ENCODE results near the gene USP37. TPM values are rescaled to one million over a fixed set of nuclear protein-coding genes. Genes with fewer than 3 reads are reported as not detected.

Gene USP37, protein sequence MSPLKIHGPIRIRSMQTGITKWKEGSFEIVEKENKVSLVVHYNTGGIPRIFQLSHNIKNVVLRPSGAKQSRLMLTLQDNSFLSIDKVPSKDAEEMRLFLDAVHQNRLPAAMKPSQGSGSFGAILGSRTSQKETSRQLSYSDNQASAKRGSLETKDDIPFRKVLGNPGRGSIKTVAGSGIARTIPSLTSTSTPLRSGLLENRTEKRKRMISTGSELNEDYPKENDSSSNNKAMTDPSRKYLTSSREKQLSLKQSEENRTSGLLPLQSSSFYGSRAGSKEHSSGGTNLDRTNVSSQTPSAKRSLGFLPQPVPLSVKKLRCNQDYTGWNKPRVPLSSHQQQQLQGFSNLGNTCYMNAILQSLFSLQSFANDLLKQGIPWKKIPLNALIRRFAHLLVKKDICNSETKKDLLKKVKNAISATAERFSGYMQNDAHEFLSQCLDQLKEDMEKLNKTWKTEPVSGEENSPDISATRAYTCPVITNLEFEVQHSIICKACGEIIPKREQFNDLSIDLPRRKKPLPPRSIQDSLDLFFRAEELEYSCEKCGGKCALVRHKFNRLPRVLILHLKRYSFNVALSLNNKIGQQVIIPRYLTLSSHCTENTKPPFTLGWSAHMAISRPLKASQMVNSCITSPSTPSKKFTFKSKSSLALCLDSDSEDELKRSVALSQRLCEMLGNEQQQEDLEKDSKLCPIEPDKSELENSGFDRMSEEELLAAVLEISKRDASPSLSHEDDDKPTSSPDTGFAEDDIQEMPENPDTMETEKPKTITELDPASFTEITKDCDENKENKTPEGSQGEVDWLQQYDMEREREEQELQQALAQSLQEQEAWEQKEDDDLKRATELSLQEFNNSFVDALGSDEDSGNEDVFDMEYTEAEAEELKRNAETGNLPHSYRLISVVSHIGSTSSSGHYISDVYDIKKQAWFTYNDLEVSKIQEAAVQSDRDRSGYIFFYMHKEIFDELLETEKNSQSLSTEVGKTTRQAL
- 7.5 and 9.4 TPM in 2 replicates for total RNA-seq

DNA sequence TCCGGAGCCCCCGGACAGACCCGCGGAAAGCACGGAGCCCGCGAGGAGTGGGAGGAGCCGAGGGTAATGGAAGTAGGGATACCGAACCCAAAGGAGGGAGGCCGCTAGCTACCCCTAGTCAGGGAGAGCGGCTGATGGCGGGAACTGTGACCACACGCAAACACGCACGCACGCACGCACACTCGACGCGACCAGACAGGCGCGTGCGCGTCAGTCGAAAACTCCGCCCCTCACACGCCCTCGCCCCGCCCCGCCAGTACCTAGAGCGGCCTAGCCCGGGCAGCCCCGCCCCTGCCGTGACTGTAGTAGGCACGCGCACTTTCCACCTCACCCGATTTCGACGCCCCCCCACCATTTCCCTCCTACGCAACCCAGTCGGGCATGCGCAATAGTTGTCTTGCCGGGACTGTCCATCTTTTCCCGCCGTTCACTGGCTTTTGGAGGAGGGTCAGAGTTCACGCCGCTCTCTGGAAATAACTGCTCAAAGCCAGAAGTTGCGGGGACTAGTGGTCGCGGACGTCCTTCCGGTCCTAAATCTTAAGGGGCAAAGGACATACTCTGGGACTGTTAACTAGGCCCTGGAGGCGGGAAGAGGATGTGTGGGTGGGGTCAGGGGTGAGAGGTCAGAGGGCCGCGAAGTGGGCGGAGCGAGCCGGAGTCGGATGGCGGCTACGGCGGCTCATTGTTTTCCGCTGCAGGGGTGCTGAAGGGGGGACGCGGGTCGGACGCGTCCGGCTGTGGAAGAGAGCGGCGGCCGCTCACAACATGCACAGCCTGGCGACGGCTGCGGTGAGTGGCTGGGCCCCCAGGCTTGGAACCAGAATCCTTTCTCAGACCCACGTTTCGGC lies at the start of gene USP37, which contains the start of gene CNOT9:
TSS of gene USP37 (minus strand) at position 162 of the 848 bp plus-strand sequence. CDS start 9,698 bp downstream, outside the sequence.
TSS of gene CNOT9 (plus strand) at position 650 of the 848 bp plus-strand sequence. CDS start at position 766, 116 bp downstream.
- Histone ChIP-seq H3K27me3 (ENCODE audit: control insufficient read depth, insufficient read depth, low read length) (no peaks in the 10 kb centered on the region), H3K36me3 (ENCODE audit: control insufficient read depth, insufficient read depth, low read length) (no peaks in the 10 kb centered on the region), H3K4me3 (ENCODE audit: low read depth, low read length) (peak within 1 kb of the TSS; percentile 89)
- DNase-seq (ENCODE audit: low read depth): peak; percentile 72
- TF ChIP-seq, protein P1, sequence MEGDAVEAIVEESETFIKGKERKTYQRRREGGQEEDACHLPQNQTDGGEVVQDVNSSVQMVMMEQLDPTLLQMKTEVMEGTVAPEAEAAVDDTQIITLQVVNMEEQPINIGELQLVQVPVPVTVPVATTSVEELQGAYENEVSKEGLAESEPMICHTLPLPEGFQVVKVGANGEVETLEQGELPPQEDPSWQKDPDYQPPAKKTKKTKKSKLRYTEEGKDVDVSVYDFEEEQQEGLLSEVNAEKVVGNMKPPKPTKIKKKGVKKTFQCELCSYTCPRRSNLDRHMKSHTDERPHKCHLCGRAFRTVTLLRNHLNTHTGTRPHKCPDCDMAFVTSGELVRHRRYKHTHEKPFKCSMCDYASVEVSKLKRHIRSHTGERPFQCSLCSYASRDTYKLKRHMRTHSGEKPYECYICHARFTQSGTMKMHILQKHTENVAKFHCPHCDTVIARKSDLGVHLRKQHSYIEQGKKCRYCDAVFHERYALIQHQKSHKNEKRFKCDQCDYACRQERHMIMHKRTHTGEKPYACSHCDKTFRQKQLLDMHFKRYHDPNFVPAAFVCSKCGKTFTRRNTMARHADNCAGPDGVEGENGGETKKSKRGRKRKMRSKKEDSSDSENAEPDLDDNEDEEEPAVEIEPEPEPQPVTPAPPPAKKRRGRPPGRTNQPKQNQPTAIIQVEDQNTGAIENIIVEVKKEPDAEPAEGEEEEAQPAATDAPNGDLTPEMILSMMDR (IDR thresholded peaks at IDR 0.05; ENCODE audit: insufficient read depth, low read length, poor library complexity, severe bottlenecking): no peak

DNA sequence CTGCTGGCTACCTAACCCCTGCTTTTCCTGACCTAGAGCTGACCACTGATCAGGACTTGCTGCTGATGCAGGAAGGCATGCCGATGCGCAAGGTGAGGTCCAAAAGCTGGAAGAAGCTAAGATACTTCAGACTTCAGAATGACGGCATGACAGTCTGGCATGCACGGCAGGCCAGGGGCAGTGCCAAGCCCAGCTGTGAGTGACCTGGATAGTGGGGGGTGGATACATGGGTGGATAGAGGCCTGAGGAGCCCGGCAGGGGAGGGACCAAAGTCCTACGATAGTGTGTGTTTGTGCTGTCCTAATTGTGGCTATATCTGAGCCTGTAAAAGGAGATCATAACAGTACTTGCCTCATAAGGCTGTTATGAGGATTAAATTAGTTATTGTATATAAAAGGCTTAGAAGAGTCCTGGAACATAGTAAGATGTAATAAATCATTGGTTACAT lies 47.7 kb upstream of the USP37 start:
- Histone ChIP-seq H3K36me3 (ENCODE audit: control insufficient read depth, insufficient read depth, low read length) (no peaks in the 10 kb centered on the region), H3K27me3 (ENCODE audit: control insufficient read depth, insufficient read depth, low read length) (no peaks in the 10 kb centered on the region), H3K4me3 (ENCODE audit: low read depth, low read length) (no peak overlapping the region)
- DNase-seq (ENCODE audit: low read depth): no peak
- TF ChIP-seq, protein P1 (IDR thresholded peaks at IDR 0.05; ENCODE audit: insufficient read depth, low read length, poor library complexity, severe bottlenecking): no peak

DNA sequence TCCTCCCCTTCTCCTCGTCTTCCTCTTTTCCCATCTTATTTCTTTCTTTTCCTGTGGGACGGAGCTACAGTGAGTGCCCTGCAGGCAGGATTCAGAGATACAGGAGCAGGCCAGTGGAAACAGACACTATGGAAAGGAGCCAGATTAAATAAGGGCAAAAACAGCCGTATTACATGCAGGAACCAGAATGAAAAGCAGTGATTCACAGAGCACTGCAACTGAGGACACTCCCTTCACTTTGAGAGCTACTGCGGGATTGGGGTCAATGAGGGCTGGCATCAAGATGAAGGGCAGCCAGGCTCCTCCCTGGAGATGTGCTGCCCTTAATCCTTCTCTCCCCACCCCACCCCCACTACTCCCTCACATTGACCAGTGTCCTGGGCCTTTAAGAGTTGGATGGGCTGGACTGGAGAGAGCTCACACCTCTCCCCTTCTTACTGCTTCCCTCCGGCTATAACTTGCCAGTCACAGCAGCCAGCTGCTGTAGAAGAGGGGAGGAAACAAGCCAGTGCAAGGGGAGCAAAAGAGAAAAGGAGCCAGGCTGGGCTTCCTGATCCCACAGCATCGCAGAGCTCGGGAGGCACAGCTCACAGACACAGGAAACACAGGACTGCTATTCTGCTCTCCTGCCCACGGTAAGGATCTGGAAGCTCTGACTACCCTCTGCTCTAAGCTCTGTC lies 39.4 kb upstream of the USP37 start, which contains the start of gene PLCD4:
TSS of gene PLCD4 (plus strand) at position 464 of the 680 bp plus-strand sequence. CDS start 7,841 bp downstream, outside the sequence.
- peak; percentile 35 for DNase-seq (ENCODE audit: low read depth)
- Histone ChIP-seq H3K4me3 (ENCODE audit: low read depth, low read length) (peak within 1 kb of the TSS; percentile 29), H3K36me3 (ENCODE audit: control insufficient read depth, insufficient read depth, low read length) (no peaks in the 10 kb centered on the region), H3K27me3 (ENCODE audit: control insufficient read depth, insufficient read depth, low read length) (no peaks in the 10 kb centered on the region)
- TF ChIP-seq, protein P1 (IDR thresholded peaks at IDR 0.05; ENCODE audit: insufficient read depth, low read length, poor library complexity, severe bottlenecking): no peak

DNA sequence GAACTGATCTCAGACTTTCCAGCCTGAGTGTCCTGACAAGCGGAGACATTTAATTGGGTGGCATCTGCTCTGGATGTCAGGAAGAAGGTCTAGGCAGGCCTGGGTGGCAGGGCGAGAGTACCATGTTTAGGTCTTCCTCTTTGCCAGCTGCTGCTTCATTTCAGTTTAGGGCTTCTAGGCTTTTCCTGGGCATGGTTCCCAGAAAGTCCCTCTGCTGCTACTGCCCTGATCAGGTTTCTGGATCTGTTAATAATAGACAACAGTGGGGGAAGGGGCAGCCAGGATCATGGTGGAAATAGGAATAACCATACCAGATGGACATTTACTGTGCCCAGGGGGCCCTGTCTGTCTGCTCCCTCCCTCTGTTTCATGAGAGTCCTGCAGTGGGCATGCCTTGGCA lies 37.3 kb upstream of the USP37 start:
- Histone ChIP-seq H3K27me3 (ENCODE audit: control insufficient read depth, insufficient read depth, low read length) (no peaks in the 10 kb centered on the region), H3K4me3 (ENCODE audit: low read depth, low read length) (no peak overlapping the region), H3K36me3 (ENCODE audit: control insufficient read depth, insufficient read depth, low read length) (no peaks in the 10 kb centered on the region)
- peak; percentile 10 for DNase-seq (ENCODE audit: low read depth)
- TF ChIP-seq, protein P1 (IDR thresholded peaks at IDR 0.05; ENCODE audit: insufficient read depth, low read length, poor library complexity, severe bottlenecking): no peak
